PC-9 (cell line): ENCODE results near the gene PANX1.

Experiments
- CTCF ChIP-seq: fragments of 200-600 bp; sonication (generic); conservative IDR thresholded peaks from 2 replicates; pipeline ENCODE4 v1.6.1; 2017; ENCODE audit warnings: mixed run types, antibody characterized with exemption, mild to moderate bottlenecking, moderate library complexity
- EZH2 ChIP-seq: fragments of 200-600 bp; sonication (generic); IDR thresholded peaks from 2 replicates; pipeline ENCODE4 v1.8.0; 2017; ENCODE audit warnings: antibody characterized with exemption, low read depth

- no peak for TF ChIP-seq CTCF
- no peak for TF ChIP-seq EZH2
Observed at GRCh38 chr11:94100253-94100652, 28.4 kb upstream of the PANX1 start.
